GM21381 (cell line): Measurements from ENCODE around the gene PPP1R26.
"Not testable (repeated sequence)": the region's sequence is repeated elsewhere in the genome, so short reads cannot be mapped to it uniquely, and the experiment has no call there.

ENCODE experiments used
- ATAC-seq: cut with Tn5 transposase; IDR thresholded peaks from one replicate; pipeline ENCODE4 v1.9.1; 2021; ENCODE audit warnings: mild to moderate bottlenecking, moderate library complexity; ENCODE audit not compliant: unreplicated experiment

PPP1R26 gene

DNA sequence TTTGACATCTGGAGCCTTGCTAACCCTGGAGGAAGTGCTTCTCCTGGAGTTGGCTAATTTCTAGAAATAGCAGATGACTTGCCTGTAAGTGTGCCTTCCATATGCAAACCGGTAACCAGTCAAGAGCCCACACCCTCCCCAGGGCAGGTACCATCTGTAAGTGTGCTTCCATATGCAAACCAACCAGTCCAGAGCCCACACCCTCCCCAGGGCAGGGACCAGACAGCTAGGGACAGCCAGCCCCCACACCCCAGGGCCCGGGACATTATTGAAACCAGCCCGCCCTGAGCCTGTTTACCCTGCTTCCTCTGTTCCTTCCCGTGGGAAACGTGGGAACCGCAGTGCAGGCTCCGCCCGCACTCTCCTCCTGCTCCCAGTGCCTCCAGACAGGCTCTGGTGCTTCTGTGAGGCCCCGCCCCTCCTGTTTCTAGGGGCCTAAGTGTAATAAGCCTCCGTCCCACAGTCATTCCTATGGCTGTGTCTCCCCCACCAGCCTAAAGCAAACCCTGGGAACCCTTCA lies 54.7 kb downstream of the PPP1R26 start:
- not testable (repeated sequence) for ATAC-seq

DNA sequence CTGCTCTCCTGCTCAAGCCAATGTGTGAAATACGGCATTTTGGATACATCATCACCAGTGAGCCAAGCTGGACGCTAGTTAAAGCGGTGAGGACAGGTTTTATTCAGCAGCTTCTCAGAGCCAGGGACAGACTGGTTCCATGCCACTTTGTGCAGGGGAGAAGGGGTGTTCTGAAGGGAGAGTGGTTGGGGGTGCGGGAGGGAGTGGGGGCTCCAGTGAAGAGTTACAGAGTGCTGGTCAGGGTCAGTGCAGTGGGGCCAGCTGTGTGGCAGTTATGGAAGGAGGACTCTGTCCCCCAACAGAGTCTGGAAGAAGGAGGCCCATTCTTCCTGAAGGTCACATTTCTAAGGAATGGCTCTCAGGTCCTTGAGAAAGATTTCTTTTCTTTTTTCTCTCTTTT lies 55.2 kb downstream of the PPP1R26 start:
- ATAC-seq, result not testable (repeated sequence)

GRCh38 chr9:135535631-135536030 lies 56.0 kb downstream of the PPP1R26 start:
- not testable (repeated sequence) for ATAC-seq

- no peak for ATAC-seq
Measured at GRCh38 chr9:135536216-135536615, 56.6 kb downstream of the PPP1R26 start.
